ENCODE measurements around the gene KRTAP24-1.

KRTAP24-1 gene

GRCh38 chr21:30234050-30234449, 48.7 kb downstream of the KRTAP24-1 start:
- DNase-seq (ENCODE audit: low read depth) = no peak

DNA sequence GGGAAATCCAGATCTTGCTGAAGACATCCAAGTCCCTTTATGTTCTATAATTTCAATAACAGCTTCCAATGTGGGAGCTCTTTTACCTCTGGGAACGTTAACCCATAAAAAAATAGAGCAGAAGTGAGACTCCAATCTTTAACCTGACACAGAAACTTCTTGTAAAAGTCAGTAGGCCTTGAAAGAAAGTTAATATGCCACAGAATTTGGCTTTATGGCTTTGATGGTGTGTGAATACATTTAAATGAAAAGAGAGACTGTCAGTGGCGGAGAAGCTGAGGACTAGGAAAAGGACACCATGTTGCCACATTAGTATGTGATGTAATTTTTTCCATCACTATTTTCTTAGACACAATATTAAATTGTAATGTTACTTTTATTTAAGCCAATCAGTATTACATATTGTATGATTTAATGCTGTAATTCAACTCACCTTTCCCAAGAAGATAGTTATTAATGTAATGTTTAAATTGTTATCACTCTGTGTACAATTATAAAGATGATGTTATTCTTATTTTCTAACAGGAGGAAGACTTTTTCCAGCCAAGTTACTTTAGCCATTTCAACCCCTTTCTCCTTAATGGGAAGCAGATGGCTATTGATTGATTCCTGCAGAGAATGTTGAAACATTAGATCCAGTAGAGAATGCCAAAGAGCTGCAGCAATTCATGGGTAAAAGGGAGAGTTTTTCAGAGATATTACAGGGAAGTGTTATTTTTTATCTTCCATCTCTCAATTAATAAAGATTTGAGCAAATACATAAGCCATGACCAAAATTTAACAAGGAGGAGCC, 49.3 kb downstream of the KRTAP24-1 start:
- no peak for DNase-seq (ENCODE audit: low read depth)

- no peak for DNase-seq (ENCODE audit: low read depth)
These were observed 50.7 kb downstream of the KRTAP24-1 start for GRCh38 chr21:30232011-30232410.

Data from ELR (cell line).